ENCODE data around the gene SLC12A4. TPM values are rescaled to one million over a fixed set of nuclear protein-coding genes. Genes with fewer than 3 reads are reported as not detected.

SLC12A4 gene
- total and polyA plus RNA-seq, 2 experiments from 2014 or later = 19.9 to 53.0 TPM

GRCh38 chr16:67996666-67997065 lies 28.2 kb upstream of the SLC12A4 start:
- H3K9me3 Mint-ChIP-seq = no peaks in the 10 kb centered on the region
- H3K27ac Mint-ChIP-seq = no peak overlapping the region
- no peak overlapping the region for H2AFZ ChIP-seq
- peaks cover 15% of the 10 kb centered on the region for H3K27me3 Mint-ChIP-seq (ENCODE audit: insufficient read depth, low read depth, poor library complexity)
- no peaks in the 10 kb centered on the region for H3K4me1 Mint-ChIP-seq
- H3K4me3 Mint-ChIP-seq = no peak overlapping the region
- no peak overlapping the region for H3K4me3 ChIP-seq
- H4K20me1 ChIP-seq (replicated peaks; ENCODE audit: insufficient read depth) = no peaks in the 10 kb centered on the region
- H3K36me3 ChIP-seq (ENCODE audit: insufficient read depth) = no peaks in the 10 kb centered on the region
- H3K4me2 ChIP-seq = no peak overlapping the region
- no peak for TF ChIP-seq ZNF331 (CRISPR knock-in tag; IDR thresholded peaks at IDR 0.05; ENCODE audit: low read depth)
- TF ChIP-seq ETS1 (IDR thresholded peaks at IDR 0.05) = no peak
- no peak for TF ChIP-seq JUNB (IDR thresholded peaks at IDR 0.05; ENCODE audit: unreplicated experiment)
- TF ChIP-seq CREB1 (CRISPR knock-in tag; IDR thresholded peaks at IDR 0.05; ENCODE audit: low read depth) = no peak
- no peak for TF ChIP-seq POLR2AphosphoS5 (IDR thresholded peaks at IDR 0.05; ENCODE audit: low read depth)
- no peak for TF ChIP-seq ZNF462 (CRISPR knock-in tag; IDR thresholded peaks at IDR 0.05)
- TF ChIP-seq ZNF114 (CRISPR knock-in tag; IDR thresholded peaks at IDR 0.05) = no peak
- TF ChIP-seq REST (IDR thresholded peaks at IDR 0.05; ENCODE audit: unreplicated experiment) = no peak
- no peak for TF ChIP-seq NANOG (IDR thresholded peaks at IDR 0.05; ENCODE audit: borderline replicate concordance)
- TF ChIP-seq EZH2phosphoT487 (IDR thresholded peaks at IDR 0.05; ENCODE audit: unreplicated experiment) = no peak
- TF ChIP-seq EZH2 (IDR thresholded peaks at IDR 0.05; ENCODE audit: low read depth, unreplicated experiment) = no peak
- TF ChIP-seq STAT1 (IDR thresholded peaks at IDR 0.05; ENCODE audit: unreplicated experiment) = no peak
- no peak for TF ChIP-seq CTCF (conservative IDR thresholded peaks at IDR 0.05; ENCODE audit: low read depth in 2 of 2)
- no peaks in the 10 kb centered on the region for H3K36me3 Mint-ChIP-seq (ENCODE audit: low read depth)
- H3K27me3 ChIP-seq (ENCODE audit: insufficient read depth) = peaks cover 3% of the 10 kb centered on the region; the same call in 1 of the 2 replicates
- no peaks in the 10 kb centered on the region for H3K4me1 ChIP-seq (ENCODE audit: insufficient read depth)
- H3F3A ChIP-seq (replicated peaks; ENCODE audit: low read depth) = 0 out of 2 replicates have a peak, but pooled peaks cover 3% of the 10 kb centered on the region
- DNase-seq (ENCODE audit: low spot score) = no peak
- H3K27ac ChIP-seq (ENCODE audit: low read depth) = no peak overlapping the region
- no peaks in the 10 kb centered on the region for H3K9me2 ChIP-seq (ENCODE audit: insufficient read depth)
- ATAC-seq = no peak
- H3K79me2 ChIP-seq (replicated peaks; ENCODE audit: insufficient read depth) = no peaks in the 10 kb centered on the region
